GM12874 (cell line): Measurements from ENCODE around the gene URGCP.

Experiments
- TF ChIP-seq, protein P1 (sequence below): IDR thresholded peaks from 2 replicates; pipeline ENCODE4 v1.5.1; 2011; ENCODE audit warnings: low read depth, mild to moderate bottlenecking, control low read depth, low read length, moderate library complexity; ENCODE audit not compliant: insufficient read depth

The URGCP gene

DNA sequence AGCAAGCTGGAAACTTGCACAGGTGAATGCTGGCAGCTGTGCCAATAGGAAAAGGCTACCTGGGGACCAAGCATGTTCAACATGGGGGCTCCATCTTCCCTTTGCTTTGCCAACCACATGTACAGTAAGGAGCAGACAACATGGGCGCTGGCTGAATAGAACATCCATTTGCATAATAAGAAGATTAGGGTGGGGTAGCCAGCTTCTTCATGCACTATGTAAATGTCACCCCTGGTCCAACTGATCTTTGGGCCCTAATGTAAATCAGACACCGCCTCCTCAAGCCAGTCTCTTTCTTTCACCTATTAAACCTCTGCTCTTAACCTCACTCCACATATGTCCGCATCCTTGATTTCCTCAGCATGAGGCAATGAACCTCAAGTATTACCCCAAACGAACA is 63.1 kb downstream of the URGCP start:
- TF ChIP-seq, protein P1, sequence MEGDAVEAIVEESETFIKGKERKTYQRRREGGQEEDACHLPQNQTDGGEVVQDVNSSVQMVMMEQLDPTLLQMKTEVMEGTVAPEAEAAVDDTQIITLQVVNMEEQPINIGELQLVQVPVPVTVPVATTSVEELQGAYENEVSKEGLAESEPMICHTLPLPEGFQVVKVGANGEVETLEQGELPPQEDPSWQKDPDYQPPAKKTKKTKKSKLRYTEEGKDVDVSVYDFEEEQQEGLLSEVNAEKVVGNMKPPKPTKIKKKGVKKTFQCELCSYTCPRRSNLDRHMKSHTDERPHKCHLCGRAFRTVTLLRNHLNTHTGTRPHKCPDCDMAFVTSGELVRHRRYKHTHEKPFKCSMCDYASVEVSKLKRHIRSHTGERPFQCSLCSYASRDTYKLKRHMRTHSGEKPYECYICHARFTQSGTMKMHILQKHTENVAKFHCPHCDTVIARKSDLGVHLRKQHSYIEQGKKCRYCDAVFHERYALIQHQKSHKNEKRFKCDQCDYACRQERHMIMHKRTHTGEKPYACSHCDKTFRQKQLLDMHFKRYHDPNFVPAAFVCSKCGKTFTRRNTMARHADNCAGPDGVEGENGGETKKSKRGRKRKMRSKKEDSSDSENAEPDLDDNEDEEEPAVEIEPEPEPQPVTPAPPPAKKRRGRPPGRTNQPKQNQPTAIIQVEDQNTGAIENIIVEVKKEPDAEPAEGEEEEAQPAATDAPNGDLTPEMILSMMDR: no peak

- TF ChIP-seq, protein P1: no peak
Observed at GRCh38 chr7:43838201-43838658, 68.2 kb downstream of the URGCP start.

DNA sequence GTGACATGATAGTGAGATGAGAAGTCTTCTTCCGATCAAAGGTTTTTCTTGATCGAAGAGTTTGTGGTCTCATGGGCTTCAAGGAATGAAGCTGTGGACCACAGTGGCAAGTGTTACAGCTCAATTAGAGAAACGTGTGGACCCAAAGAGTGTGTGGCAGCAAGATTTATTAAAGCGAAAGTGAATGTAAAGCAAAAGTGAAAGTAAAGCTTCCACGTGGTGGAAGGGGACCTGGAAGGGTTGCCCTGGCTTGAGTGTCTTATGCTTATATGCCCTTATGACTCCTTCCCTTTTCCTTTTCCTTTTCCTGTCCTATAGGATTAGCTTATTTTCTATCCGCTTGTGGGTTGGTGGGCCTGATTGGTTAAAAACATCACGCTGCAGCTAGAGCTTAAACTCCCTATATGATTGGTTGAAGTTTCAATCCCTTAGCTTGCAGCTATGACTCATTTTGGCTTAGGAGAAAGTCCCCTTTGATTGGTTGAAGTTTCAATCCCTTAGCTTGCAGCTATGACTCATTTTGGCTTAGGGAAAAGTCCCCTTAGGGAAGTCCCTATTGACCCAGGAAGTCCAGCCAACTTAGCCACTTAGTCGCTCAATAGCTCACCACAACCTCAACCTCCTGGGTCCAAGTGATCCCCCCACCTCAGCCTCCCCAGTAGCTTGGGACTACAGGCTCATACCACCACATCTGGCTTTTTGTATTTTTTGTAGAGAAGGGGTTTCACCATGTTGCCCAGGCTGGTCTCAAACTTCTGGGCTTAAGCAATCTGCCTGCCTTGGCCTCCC is 71.7 kb downstream of the URGCP start:
- TF ChIP-seq, protein P1: no peak
